GM10248 (cell line): Measurements from ENCODE around the gene ANKRD53.

ENCODE experiments used
- CTCF ChIA-PET: fragments of 300-600 bp; sonication (Branson Sonifier 250); formaldehyde crosslinking; extraction: SDS; loops from one replicate; lab custom pipeline; 2021; ENCODE audit warnings: antibody characterized with exemption; lab: Yijun Ruan, JAX
- POLR2A ChIA-PET: fragments of 350-650 bp; sonication (Branson Sonifier 250); formaldehyde crosslinking; extraction: SDS; loops from one replicate; lab custom pipeline; 2020; ENCODE audit warnings: antibody characterized with exemption; lab: Yijun Ruan, JAX
- DNase-seq: peaks from one replicate; pipeline ENCODE4 v3.0.0; 2012; ENCODE audit errors: extremely low spot score
- TF ChIP-seq, protein P1 (sequence below): IDR thresholded peaks from 2 replicates; pipeline ENCODE4 v1.5.1; 2012; ENCODE audit warnings: mild to moderate bottlenecking, low read depth; ENCODE audit errors: extremely low read depth, missing control alignments, control extremely low read depth

The ANKRD53 gene

GRCh38 chr2:70939001-70939838 is 39.2 kb upstream of the ANKRD53 start:
- POLR2A ChIA-PET = no interaction called here
- CTCF ChIA-PET = interaction anchor here (1.9 to 2.8 kb wide), 2 partner anchors 8 to 18 kb away, joined by 10 to 12 read pairs; no protein-coding TSS in a partner anchor
- no peak for DNase-seq
- TF ChIP-seq, protein P1, sequence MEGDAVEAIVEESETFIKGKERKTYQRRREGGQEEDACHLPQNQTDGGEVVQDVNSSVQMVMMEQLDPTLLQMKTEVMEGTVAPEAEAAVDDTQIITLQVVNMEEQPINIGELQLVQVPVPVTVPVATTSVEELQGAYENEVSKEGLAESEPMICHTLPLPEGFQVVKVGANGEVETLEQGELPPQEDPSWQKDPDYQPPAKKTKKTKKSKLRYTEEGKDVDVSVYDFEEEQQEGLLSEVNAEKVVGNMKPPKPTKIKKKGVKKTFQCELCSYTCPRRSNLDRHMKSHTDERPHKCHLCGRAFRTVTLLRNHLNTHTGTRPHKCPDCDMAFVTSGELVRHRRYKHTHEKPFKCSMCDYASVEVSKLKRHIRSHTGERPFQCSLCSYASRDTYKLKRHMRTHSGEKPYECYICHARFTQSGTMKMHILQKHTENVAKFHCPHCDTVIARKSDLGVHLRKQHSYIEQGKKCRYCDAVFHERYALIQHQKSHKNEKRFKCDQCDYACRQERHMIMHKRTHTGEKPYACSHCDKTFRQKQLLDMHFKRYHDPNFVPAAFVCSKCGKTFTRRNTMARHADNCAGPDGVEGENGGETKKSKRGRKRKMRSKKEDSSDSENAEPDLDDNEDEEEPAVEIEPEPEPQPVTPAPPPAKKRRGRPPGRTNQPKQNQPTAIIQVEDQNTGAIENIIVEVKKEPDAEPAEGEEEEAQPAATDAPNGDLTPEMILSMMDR = no peak

DNA sequence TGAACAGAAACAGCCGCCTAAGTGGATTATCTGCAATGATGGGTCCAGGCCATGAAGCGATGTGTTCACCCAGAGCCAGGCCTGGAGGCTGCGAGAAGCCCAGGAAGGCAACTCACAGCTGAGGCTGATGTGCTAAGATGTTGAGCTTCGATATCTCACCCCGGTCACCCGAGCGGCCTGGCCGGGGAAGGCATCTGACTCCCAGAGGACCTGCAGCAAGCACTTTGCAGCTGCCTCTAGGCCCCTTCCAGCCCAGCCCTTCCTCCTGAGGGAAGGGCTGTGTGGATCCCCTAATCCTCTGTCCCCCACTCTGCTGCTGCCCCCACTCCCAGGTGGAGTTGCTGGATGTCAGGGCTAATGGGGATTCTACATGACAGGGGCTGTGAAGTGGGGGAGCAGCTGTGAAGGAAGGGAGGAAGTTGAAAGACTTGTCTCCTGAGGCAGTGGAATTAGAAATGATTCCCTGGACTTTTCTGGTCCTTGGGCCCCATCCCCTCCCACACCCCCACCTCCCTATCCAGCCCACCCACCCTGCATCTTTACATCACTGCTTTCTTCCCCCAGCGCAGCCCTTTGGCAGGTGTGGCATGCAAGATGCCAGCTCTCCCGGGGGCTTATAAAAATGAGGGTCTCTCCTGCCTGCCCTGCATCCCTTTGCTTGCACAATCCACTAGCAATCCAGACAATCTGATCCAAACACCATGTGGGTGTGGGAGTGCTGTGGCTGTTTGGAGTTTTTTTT is 38.4 kb upstream of the ANKRD53 start:
- CTCF ChIA-PET = interaction anchor here (1.1 to 1.9 kb wide), 3 partner anchors 19 to 637 kb away, joined by 3 to 10 read pairs (median 4); no protein-coding TSS in a partner anchor

DNA sequence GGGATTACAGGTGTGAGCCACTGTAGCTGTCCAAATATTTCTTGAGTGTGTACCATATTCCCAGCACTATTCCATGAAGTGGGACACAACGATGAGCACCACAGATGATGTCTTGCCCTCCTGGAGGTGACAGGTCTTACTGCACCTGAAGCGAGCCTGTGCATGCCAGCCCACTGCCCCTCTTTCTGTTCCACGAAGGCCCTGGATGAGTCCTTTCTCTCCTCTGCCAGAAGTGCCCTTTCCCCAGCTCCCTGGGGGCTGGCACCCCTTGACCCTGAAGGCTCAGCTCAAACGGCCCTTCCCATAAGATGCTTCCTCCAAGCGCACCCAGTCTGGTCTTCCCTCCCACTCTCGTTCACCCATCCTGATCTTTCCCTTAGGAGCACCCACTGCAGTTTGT is 37.2 kb upstream of the ANKRD53 start:
- POLR2A ChIA-PET = no interaction called here
- TF ChIP-seq, protein P1 = no peak
- CTCF ChIA-PET = interaction anchor here (1.0 to 2.5 kb wide), 6 partner anchors 9 to 638 kb away, joined by 3 to 7 read pairs (median 4); no protein-coding TSS in a partner anchor
- DNase-seq = no peak

More for the DNA sequence above, 38.4 kb upstream of the ANKRD53 start:
- no peak for DNase-seq
- TF ChIP-seq, protein P1 = no peak
- POLR2A ChIA-PET = no interaction called here

- CTCF ChIA-PET = interaction anchor here (1.0 to 2.5 kb wide), 5 partner anchors 8 to 639 kb away, joined by 3 to 7 read pairs (median 3); no protein-coding TSS in a partner anchor
- DNase-seq = no peak
- TF ChIP-seq, protein P1 = no peak
- POLR2A ChIA-PET = no interaction called here
Measured at GRCh38 chr2:70941701-70942100, 36.7 kb upstream of the ANKRD53 start.

DNA sequence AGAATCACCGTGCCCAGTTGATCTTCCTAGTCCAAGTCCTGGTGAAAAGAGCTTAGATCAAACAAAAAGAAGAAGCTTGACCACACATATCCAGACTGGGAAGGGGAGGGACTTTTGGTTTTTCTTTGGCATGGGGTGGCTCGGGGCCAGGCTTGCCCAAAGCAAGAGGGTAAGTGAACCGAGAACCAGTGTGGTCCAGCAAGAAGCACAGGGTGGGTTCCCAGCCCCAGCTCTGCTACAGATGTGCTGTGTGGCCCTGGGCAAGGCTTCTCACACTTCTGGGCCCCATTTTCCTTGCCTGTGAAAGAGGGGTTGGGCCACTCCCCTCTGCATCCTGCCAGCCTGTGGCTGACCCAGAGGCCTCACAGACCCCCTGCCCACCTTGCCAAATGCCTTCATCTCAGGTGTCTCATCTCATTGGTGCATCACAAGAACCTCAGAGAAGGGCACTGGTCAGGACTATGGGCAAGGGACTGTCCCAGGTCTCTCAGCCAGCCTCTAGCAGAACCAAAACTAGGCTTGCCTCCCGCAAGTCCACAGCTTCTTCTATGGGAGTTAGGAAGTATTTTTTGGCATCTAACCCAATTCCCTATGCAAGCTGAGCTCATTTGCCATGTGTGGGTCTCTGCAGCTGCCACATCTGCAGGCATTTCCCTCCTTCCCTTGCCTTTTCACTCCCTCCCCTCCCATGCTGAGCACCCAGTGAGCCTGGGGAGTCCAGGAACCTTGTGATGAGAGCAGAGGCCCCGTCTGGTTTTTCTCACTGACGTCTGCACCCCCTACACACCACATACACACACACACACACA is 35.8 kb upstream of the ANKRD53 start:
- CTCF ChIA-PET = interaction anchor here (1.8 to 2.5 kb wide), 2 partner anchors 23 to 71 kb away, joined by 7 read pairs; no protein-coding TSS in a partner anchor

More for the DNA sequence above, 35.8 kb upstream of the ANKRD53 start:
- DNase-seq = no peak
- TF ChIP-seq, protein P1 = no peak
- POLR2A ChIA-PET = no interaction called here
